SK-N-SH treated with all-trans-retinoic acid at 6 μM for 48 hours (cell line): ENCODE measurements around the gene AGAP1.

Source experiments
- ATAC-seq: fragments of 200-7000 bp; cut with Tn5 transposase; 3 replicates; pipeline ENCODE4 v1.9.1; 2020; ENCODE audit warnings: mild to moderate bottlenecking, moderate library complexity
- ARNTL ChIP-seq: fragments of 450-650 bp; formaldehyde crosslinking; IDR thresholded peaks from 2 replicates; pipeline ENCODE4 v1.5.0; 2020; ENCODE audit warnings: low read depth, mild to moderate bottlenecking, moderate library complexity, borderline replicate concordance
- CREB5 ChIP-seq: fragments of 250-450 bp; sonication (Bioruptor Pico); IDR thresholded peaks from 2 replicates; pipeline ENCODE4 v1.5.1; 2020; ENCODE audit warnings: low read depth, mild to moderate bottlenecking, moderate library complexity
- CSDC2 ChIP-seq: fragments of 250-450 bp; sonication (Bioruptor Pico); IDR thresholded peaks from 2 replicates; pipeline ENCODE4 v1.5.0; 2020; ENCODE audit warnings: mild to moderate bottlenecking, moderate library complexity
- CSRNP3 ChIP-seq: fragments of 250-450 bp; sonication (Bioruptor Pico); IDR thresholded peaks from 2 replicates; pipeline ENCODE4 v1.5.1; 2021; ENCODE audit warnings: mild to moderate bottlenecking, moderate library complexity
- ESRRG ChIP-seq: fragments of 250-450 bp; sonication (Bioruptor Pico); IDR thresholded peaks from 2 replicates; pipeline ENCODE4 v1.6.1; 2021; ENCODE audit warnings: mild to moderate bottlenecking
- GLIS3 ChIP-seq: fragments of 250-450 bp; sonication (Bioruptor Pico); IDR thresholded peaks from 2 replicates; pipeline ENCODE4 v1.5.0; 2020; ENCODE audit warnings: mild to moderate bottlenecking, moderate library complexity
- ISL1 ChIP-seq: fragments of 250-450 bp; sonication (Bioruptor Pico); IDR thresholded peaks from 2 replicates; pipeline ENCODE4 v2.1.2; 2022; ENCODE audit warnings: mild to moderate bottlenecking, moderate library complexity
- OSR1 ChIP-seq: fragments of 250-450 bp; sonication (Bioruptor Pico); IDR thresholded peaks from 2 replicates; pipeline ENCODE4 v1.8.0; 2022; ENCODE audit warnings: moderate library complexity, mild to moderate bottlenecking, inconsistent platforms
- PATZ1 ChIP-seq: fragments of 250-450 bp; sonication (Bioruptor Pico); IDR thresholded peaks from 2 replicates; pipeline ENCODE4 v1.8.0; 2020; ENCODE audit warnings: mild to moderate bottlenecking, moderate library complexity, borderline replicate concordance
- POU6F1 ChIP-seq: fragments of 250-450 bp; sonication (Bioruptor Pico); IDR thresholded peaks from 2 replicates; pipeline ENCODE4 v1.8.0; 2021; ENCODE audit warnings: low read depth, mild to moderate bottlenecking, moderate library complexity, borderline replicate concordance
- PPARA ChIP-seq: fragments of 250-450 bp; sonication (Bioruptor Pico); IDR thresholded peaks from 2 replicates; pipeline ENCODE4 v1.5.0; 2020; ENCODE audit warnings: mild to moderate bottlenecking, borderline replicate concordance
- RARB ChIP-seq: fragments of 250-450 bp; sonication (Bioruptor Pico); IDR thresholded peaks from 2 replicates; pipeline ENCODE4 v1.8.0; 2021; ENCODE audit warnings: mild to moderate bottlenecking, moderate library complexity
- TCF4 ChIP-seq: fragments of 250-450 bp; sonication (Bioruptor Pico); IDR thresholded peaks from 2 replicates; pipeline ENCODE4 v1.8.0; 2021; ENCODE audit warnings: mild to moderate bottlenecking, moderate library complexity, borderline replicate concordance
- TOX ChIP-seq: fragments of 250-450 bp; sonication (Bioruptor Pico); IDR thresholded peaks from 2 replicates; pipeline ENCODE4 v1.8.0; 2021; ENCODE audit warnings: mild to moderate bottlenecking, moderate library complexity, borderline replicate concordance
- TSHZ2 ChIP-seq: fragments of 250-450 bp; sonication (Bioruptor Pico); IDR thresholded peaks from 2 replicates; pipeline ENCODE4 v1.5.0; 2020; ENCODE audit warnings: mild to moderate bottlenecking, moderate library complexity
- ZC3H10 ChIP-seq: fragments of 250-450 bp; sonication (Bioruptor Pico); IDR thresholded peaks from 2 replicates; pipeline ENCODE4 v1.5.1; 2021; ENCODE audit warnings: mild to moderate bottlenecking, moderate library complexity
- ZFP3 ChIP-seq: fragments of 250-450 bp; sonication (Bioruptor Pico); IDR thresholded peaks from 2 replicates; pipeline ENCODE4 v1.5.0; 2020; ENCODE audit warnings: mild to moderate bottlenecking, moderate library complexity
- ZFP30 ChIP-seq: fragments of 450-650 bp; formaldehyde crosslinking; IDR thresholded peaks from 2 replicates; pipeline ENCODE4 v1.5.0; 2022; ENCODE audit warnings: mild to moderate bottlenecking, moderate library complexity
- ZNF565 ChIP-seq: fragments of 450-650 bp; formaldehyde crosslinking; conservative IDR thresholded peaks from 2 replicates; pipeline ENCODE4 v1.5.0; 2020; ENCODE audit warnings: low read depth, mild to moderate bottlenecking, moderate library complexity
- ZNF70 ChIP-seq: fragments of 450-650 bp; formaldehyde crosslinking; IDR thresholded peaks from 2 replicates; pipeline ENCODE4 v1.5.0; 2020; ENCODE audit warnings: mild to moderate bottlenecking, moderate library complexity
- ZNF8 ChIP-seq: fragments of 450-650 bp; formaldehyde crosslinking; IDR thresholded peaks from 2 replicates; pipeline ENCODE4 v1.5.0; 2020; ENCODE audit warnings: mild to moderate bottlenecking, moderate library complexity

The AGAP1 gene

GRCh38 chr2:235711527-235711926 lies 217.7 kb downstream of the AGAP1 start:
- no peak for ATAC-seq
- TF ChIP-seq GLIS3 (CRISPR knock-in tag) (no peak), ZFP30 (CRISPR knock-in tag) (no peak), POU6F1 (CRISPR knock-in tag) (no peak), TCF4 (CRISPR knock-in tag) (no peak), RARB (CRISPR knock-in tag) (no peak), ZNF8 (no peak), ZNF565 (CRISPR knock-in tag) (no peak)

GRCh38 chr2:235712176-235712575 lies 218.3 kb downstream of the AGAP1 start:
- TF ChIP-seq RARB (CRISPR knock-in tag) (no peak), ZFP30 (CRISPR knock-in tag) (no peak), CSDC2 (CRISPR knock-in tag) (no peak), TCF4 (CRISPR knock-in tag) (no peak), ZNF565 (CRISPR knock-in tag) (no peak), OSR1 (CRISPR knock-in tag) (no peak), POU6F1 (CRISPR knock-in tag) (no peak), ESRRG (CRISPR knock-in tag) (no peak), CREB5 (CRISPR knock-in tag) (no peak), ZFP3 (no peak), TSHZ2 (no peak), ZC3H10 (CRISPR knock-in tag) (no peak), ZNF70 (no peak)
- no peak for ATAC-seq

- no peak for ATAC-seq
- TF ChIP-seq PPARA (no peak), ESRRG (CRISPR knock-in tag) (no peak), CSRNP3 (CRISPR knock-in tag) (no peak), ZFP3 (no peak), TCF4 (CRISPR knock-in tag) (no peak), ARNTL (no peak), TOX (CRISPR knock-in tag) (no peak), ISL1 (CRISPR knock-in tag) (no peak), CSDC2 (CRISPR knock-in tag) (no peak), POU6F1 (CRISPR knock-in tag) (no peak), ZC3H10 (CRISPR knock-in tag) (no peak), ZNF8 (no peak), PATZ1 (no peak), CREB5 (CRISPR knock-in tag) (no peak), RARB (CRISPR knock-in tag) (no peak), ZNF565 (CRISPR knock-in tag) (no peak), ZFP30 (CRISPR knock-in tag) (no peak), GLIS3 (CRISPR knock-in tag) (no peak)
Observed at GRCh38 chr2:235713189-235713588, 219.3 kb downstream of the AGAP1 start.
